AG04449 (cell line): ENCODE measurements around the gene IDI2.

Experiments
- CTCF ChIA-PET: fragments of 350-600 bp; formaldehyde crosslinking; extraction: SDS; loops from one replicate; lab custom pipeline; 2021; ENCODE audit warnings: antibody characterized with exemption; lab: Yijun Ruan, JAX
- POLR2A ChIA-PET: fragments of 400-600, 350-600 bp; formaldehyde crosslinking; extraction: SDS; loops from one replicate; lab custom pipeline; 2020; ENCODE audit warnings: antibody characterized with exemption, inconsistent platforms; lab: Yijun Ruan, JAX
- DNase-seq: peaks from one replicate; pipeline ENCODE4 v3.0.0-alpha.2; 2010; ENCODE audit warnings: low read depth, low spot score
- H3K4me3 ChIP-seq: 2 replicates; pipeline ENCODE4 v1.5.1; 2011; ENCODE audit warnings: low read depth, mild to moderate bottlenecking, control low read depth, low read length
- CTCF ChIP-seq: IDR thresholded peaks from one replicate; pipeline ENCODE4 v1.5.1; 2011; ENCODE audit warnings: mild to moderate bottlenecking, moderate library complexity, low read length, control low read depth, inconsistent platforms; ENCODE audit not compliant: insufficient read depth; ENCODE audit errors: missing control alignments

Gene IDI2

GRCh38 chr10:996031-996430, 29.6 kb downstream of the IDI2 start:
- no peak overlapping the region for H3K4me3 ChIP-seq
- ChIA-PET POLR2A (no interaction called here), CTCF (no interaction called here)
- no peak for DNase-seq
- no peak for TF ChIP-seq CTCF

- ChIA-PET POLR2A (no interaction called here), CTCF (no interaction called here)
- H3K4me3 ChIP-seq, result no peak overlapping the region
- no peak for TF ChIP-seq CTCF
- DNase-seq, result no peak
Measured at GRCh38 chr10:995559-995926, 30.1 kb downstream of the IDI2 start.

GRCh38 chr10:994836-995558, 30.7 kb downstream of the IDI2 start:
- no peak for TF ChIP-seq CTCF
- no peak for DNase-seq
- H3K4me3 ChIP-seq, result no peak overlapping the region
- CTCF ChIA-PET, result no interaction called here
- POLR2A ChIA-PET, result no interaction called here

GRCh38 chr10:992871-993270, 32.8 kb downstream of the IDI2 start:
- POLR2A ChIA-PET, result interaction anchor here (1.3 kb wide), 1 partner anchor 56 kb away, joined by 3 read pairs; the partner anchor contains the start of gene IDI1
- DNase-seq, result no peak
- CTCF ChIA-PET, result no interaction called here
- H3K4me3 ChIP-seq, result no peak overlapping the region
- TF ChIP-seq CTCF, result no peak

- POLR2A ChIA-PET, result interaction anchor here (1.3 kb wide), 1 partner anchor 57 kb away, joined by 3 read pairs; the partner anchor contains the start of gene IDI1
- H3K4me3 ChIP-seq, result no peak overlapping the region
- CTCF ChIA-PET, result no interaction called here
- TF ChIP-seq CTCF, result no peak
- no peak for DNase-seq
Measured at GRCh38 chr10:992467-992866, 33.2 kb downstream of the IDI2 start.

- ChIA-PET POLR2A (no interaction called here), CTCF (no interaction called here)
- no peak for DNase-seq
- no peak overlapping the region; the same call in 1 of the 2 replicates for H3K4me3 ChIP-seq
- no peak for TF ChIP-seq CTCF
Measured at GRCh38 chr10:990808-991207, 34.9 kb downstream of the IDI2 start.
